Measurements from ENCODE around the gene TCFL5.

The TCFL5 gene

DNA sequence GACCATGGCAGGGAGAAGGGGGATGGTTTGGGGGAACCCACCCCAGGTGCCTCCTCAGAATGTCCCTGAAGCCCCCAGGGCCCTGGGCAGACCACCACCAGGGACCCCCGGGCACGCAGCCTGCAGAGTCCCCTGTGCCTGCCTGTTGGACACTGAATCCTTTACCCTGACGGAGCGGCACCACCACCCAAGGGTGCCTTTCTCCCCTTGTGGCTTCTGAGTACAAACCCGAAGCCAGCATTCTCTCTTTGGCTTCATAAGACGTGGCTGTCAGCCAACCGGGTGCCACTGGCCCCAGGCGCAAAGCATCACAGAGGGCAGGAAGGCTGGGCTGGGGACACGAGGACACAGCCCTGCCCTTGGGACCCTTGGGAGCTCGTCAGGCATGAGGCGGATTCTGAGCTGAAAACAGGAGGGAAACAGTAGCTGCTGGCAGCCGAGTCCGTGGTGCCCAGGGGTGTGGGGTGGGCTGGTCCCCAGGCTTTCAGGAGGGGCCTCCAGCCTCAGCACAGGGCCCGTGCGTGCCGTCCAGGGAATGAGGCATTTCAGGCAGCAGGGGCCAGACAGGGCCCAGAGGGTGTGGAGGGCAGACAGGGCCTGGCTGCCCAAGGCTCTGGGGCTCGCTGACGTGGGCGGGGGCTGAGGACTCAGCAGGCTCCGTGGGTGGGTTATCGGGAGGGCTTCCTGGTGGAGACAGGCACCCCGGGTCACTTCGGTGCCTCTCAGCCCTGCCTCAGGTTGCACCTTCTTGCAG lies 41.2 kb downstream of the TCFL5 start:
- H3K36me3 ChIP-seq (ENCODE audit: control insufficient read depth in 1 of 2, insufficient read depth in 2 of 2, low read depth in 1 of 2, low read length in 2 of 2) = no peaks in the 10 kb centered on the region
- H2BK15ac ChIP-seq (ENCODE audit: low read depth, poor library complexity, severe bottlenecking) = no peak overlapping the region
- no peak overlapping the region for H3K4me2 ChIP-seq (ENCODE audit: low read length, poor library complexity, severe bottlenecking)
- H4K91ac ChIP-seq (ENCODE audit: low read length) = peak overlapping the region; percentile 6
- WGBS = 79% methylated on average over 23 of the region's 23 CpGs
- H3K9ac ChIP-seq (ENCODE audit: low read length) = no peak overlapping the region
- H3K27me3 ChIP-seq (ENCODE audit: control insufficient read depth in 1 of 2, insufficient read depth in 1 of 2, low read length in 2 of 2) = peaks cover 16 to 34% of the 10 kb centered on the region in 2 experiments
- H4K8ac ChIP-seq (ENCODE audit: low read length) = no peak overlapping the region
- H2BK120ac ChIP-seq (ENCODE audit: low read depth, low read length) = no peak overlapping the region
- peak overlapping the region in 1 of 2 experiments; percentile 63 for H3K14ac ChIP-seq (ENCODE audit: low read length in 2 of 2)
- H3K9me3 ChIP-seq (ENCODE audit: control insufficient read depth, low read length) = no peaks in the 10 kb centered on the region
- H3K4me1 ChIP-seq (ENCODE audit: control insufficient read depth, insufficient read depth, low read depth, low read length) = peaks cover 62% of the 10 kb centered on the region
- H2AK5ac ChIP-seq (ENCODE audit: low read length, severe bottlenecking) = no peak overlapping the region
- H2BK12ac ChIP-seq (ENCODE audit: low read length in 2 of 2) = no peak overlapping the region
- no peak for DNase-seq
- H2AFZ ChIP-seq (ENCODE audit: low read depth, low read length) = no peak overlapping the region
- no peak overlapping the region for H2BK5ac ChIP-seq (ENCODE audit: low read depth, low read length, poor library complexity, severe bottlenecking)
- no peak overlapping the region for H3K27ac ChIP-seq (ENCODE audit: low read length, poor library complexity, severe bottlenecking)
- H3K4ac ChIP-seq (ENCODE audit: low read depth in 1 of 2, low read length in 2 of 2) = no peak overlapping the region
- peak overlapping the region in 1 of 2 experiments; percentile 14 for H3K18ac ChIP-seq (ENCODE audit: low read depth in 1 of 2, low read length in 2 of 2)
- no peak overlapping the region for H3K23ac ChIP-seq (ENCODE audit: low read length in 2 of 2)
- no peak overlapping the region for H3K4me3 ChIP-seq (ENCODE audit: insufficient read depth in 1 of 2, low read depth in 1 of 2, low read length in 2 of 2)
- no peaks in the 10 kb centered on the region for H3K79me1 ChIP-seq (replicated peaks; ENCODE audit: low read length, poor library complexity, severe bottlenecking)

DNA sequence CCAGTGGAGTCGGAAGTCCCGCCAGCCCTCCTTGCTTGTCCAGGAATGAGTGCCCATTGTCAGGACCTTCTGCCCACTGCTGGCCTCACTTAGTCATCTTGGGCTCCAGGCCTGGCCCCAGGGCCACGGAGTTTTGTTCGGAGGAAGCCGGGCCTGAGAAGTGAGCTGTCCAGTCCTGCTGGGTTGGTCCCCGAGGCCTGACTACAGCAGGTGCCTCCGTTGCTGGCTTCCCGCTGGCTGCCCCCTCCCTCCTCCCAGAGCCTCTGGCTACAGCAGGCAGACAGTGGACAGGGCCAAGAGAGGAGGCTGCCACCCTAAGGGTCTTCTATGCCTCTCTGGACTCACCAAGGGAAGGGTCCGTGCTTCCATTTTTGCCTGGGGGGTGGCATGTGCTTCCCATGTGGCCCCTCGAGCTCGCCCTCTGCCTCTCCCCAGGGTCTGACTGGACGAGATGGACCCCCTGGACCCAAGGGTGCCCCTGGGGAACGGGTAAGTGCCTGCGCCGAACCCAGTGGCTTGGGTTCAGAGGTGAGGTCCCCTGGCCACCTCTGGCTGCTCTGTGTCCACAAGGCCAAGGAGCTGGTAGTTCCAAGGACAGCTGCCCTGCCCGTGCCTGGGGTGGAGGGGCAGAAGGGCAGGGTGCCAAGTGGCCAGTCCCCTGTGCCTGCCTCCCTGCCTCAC lies 42.0 kb downstream of the TCFL5 start:
- Histone ChIP-seq H3K27me3 (ENCODE audit: control insufficient read depth in 1 of 2, insufficient read depth in 1 of 2, low read length in 2 of 2) (peaks cover 24 to 39% of the 10 kb centered on the region in 2 experiments), H2AFZ (ENCODE audit: low read depth, low read length) (no peak overlapping the region), H3K4ac (ENCODE audit: low read depth in 1 of 2, low read length in 2 of 2) (no peak overlapping the region), H3K9me3 (ENCODE audit: control insufficient read depth, low read length) (no peaks in the 10 kb centered on the region), H3K4me1 (ENCODE audit: control insufficient read depth, insufficient read depth, low read depth, low read length) (peaks cover 64% of the 10 kb centered on the region), H2BK120ac (ENCODE audit: low read depth, low read length) (no peak overlapping the region), H3K18ac (ENCODE audit: low read depth in 1 of 2, low read length in 2 of 2) (no peak overlapping the region), H4K8ac (ENCODE audit: low read length) (no peak overlapping the region), H3K14ac (ENCODE audit: low read length in 2 of 2) (no peak overlapping the region), H3K79me1 (replicated peaks; ENCODE audit: low read length, poor library complexity, severe bottlenecking) (peaks cover 4% of the 10 kb centered on the region), H3K36me3 (ENCODE audit: control insufficient read depth in 1 of 2, insufficient read depth in 2 of 2, low read depth in 1 of 2, low read length in 2 of 2) (peaks cover 0 to 2% of the 10 kb centered on the region in 2 experiments), H3K23ac (ENCODE audit: low read length in 2 of 2) (no peak overlapping the region), H2BK5ac (ENCODE audit: low read depth, low read length, poor library complexity, severe bottlenecking) (no peak overlapping the region), H3K4me2 (ENCODE audit: low read length, poor library complexity, severe bottlenecking) (no peak overlapping the region), H3K27ac (ENCODE audit: low read length, poor library complexity, severe bottlenecking) (no peak overlapping the region), H2AK5ac (ENCODE audit: low read length, severe bottlenecking) (no peak overlapping the region), H3K4me3 (ENCODE audit: insufficient read depth in 1 of 2, low read depth in 1 of 2, low read length in 2 of 2) (no peak overlapping the region), H2BK15ac (ENCODE audit: low read depth, poor library complexity, severe bottlenecking) (no peak overlapping the region), H4K91ac (ENCODE audit: low read length) (peak overlapping the region; percentile 6), H2BK12ac (ENCODE audit: low read length in 2 of 2) (peak overlapping the region in 1 of 2 experiments; percentile 3), H3K9ac (ENCODE audit: low read length) (no peak overlapping the region)
- 83% methylated on average over 16 of the region's 16 CpGs for WGBS
- DNase-seq = no peak

DNA sequence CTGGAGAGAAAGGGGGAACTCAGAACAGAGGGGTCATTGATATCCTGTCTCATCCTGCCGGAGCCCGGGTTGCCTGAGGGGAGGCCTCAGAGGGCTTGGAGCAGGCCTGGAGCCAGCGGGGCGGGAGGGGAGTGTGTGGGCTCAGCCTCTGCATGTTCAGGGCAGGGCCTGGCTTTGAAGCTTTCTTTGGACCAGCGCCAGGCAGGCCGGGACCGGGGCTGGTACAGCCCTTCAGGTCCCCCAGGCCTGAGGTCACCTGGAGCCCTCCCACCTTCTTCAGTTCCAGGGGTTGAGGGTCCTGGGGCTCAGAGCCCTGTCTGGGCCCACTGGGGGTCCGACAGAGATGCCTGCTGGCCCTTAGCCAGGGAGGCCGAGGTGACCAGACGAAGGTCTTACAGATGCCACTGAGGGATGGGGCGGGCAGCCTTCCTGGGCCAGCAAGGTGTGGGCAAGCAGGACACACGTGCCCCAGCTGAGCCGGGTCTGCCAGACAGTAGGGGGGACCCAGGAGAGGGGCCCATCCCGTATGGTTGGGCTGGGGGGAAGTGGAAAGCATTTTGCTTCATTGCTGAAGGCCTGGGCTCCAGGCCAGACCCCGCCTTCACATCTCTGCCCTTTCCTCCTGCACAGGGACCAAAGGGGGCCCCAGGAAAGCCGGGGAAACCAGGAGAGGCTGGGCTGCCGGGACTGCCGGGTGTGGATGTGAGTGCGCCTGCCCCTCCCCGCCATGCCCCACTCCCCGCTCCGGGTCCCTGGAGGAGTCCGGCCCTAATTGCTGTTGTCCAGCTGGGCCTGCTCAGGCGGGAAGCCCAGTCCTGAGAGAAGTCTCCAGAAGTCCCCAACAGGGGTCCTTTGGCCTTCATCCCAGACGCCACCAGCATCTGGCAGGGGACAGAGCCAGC lies 42.8 kb downstream of the TCFL5 start:
- no peak overlapping the region for H2AFZ ChIP-seq (ENCODE audit: low read depth, low read length)
- H4K8ac ChIP-seq (ENCODE audit: low read length) = no peak overlapping the region
- H3K36me3 ChIP-seq (ENCODE audit: control insufficient read depth in 1 of 2, insufficient read depth in 2 of 2, low read depth in 1 of 2, low read length in 2 of 2) = peaks cover 0 to 10% of the 10 kb centered on the region in 2 experiments
- H3K4me3 ChIP-seq (ENCODE audit: insufficient read depth in 1 of 2, low read depth in 1 of 2, low read length in 2 of 2) = peak overlapping the region in 1 of 2 experiments; percentile 33
- H3K4me1 ChIP-seq (ENCODE audit: control insufficient read depth, insufficient read depth, low read depth, low read length) = peaks cover 57% of the 10 kb centered on the region
- H3K9me3 ChIP-seq (ENCODE audit: control insufficient read depth, low read length) = no peaks in the 10 kb centered on the region
- H3K27me3 ChIP-seq (ENCODE audit: control insufficient read depth in 1 of 2, insufficient read depth in 1 of 2, low read length in 2 of 2) = peaks cover 25 to 40% of the 10 kb centered on the region in 2 experiments
- no peak overlapping the region for H2BK120ac ChIP-seq (ENCODE audit: low read depth, low read length)
- WGBS = 72% methylated on average over 24 of the region's 25 CpGs
- H4K91ac ChIP-seq (ENCODE audit: low read length) = peak overlapping the region; percentile 9
- DNase-seq = no peak
- H3K4ac ChIP-seq (ENCODE audit: low read depth in 1 of 2, low read length in 2 of 2) = no peak overlapping the region
- H3K18ac ChIP-seq (ENCODE audit: low read depth in 1 of 2, low read length in 2 of 2) = peak overlapping the region in 1 of 2 experiments; percentile 18
- H3K79me1 ChIP-seq (replicated peaks; ENCODE audit: low read length, poor library complexity, severe bottlenecking) = peaks cover 4% of the 10 kb centered on the region
- no peak overlapping the region for H2BK5ac ChIP-seq (ENCODE audit: low read depth, low read length, poor library complexity, severe bottlenecking)
- peak overlapping the region in 1 of 2 experiments; percentile 67 for H2BK12ac ChIP-seq (ENCODE audit: low read length in 2 of 2)
- no peak overlapping the region for H3K23ac ChIP-seq (ENCODE audit: low read length in 2 of 2)
- H3K14ac ChIP-seq (ENCODE audit: low read length in 2 of 2) = peak overlapping the region in 1 of 2 experiments; percentile 26
- H2AK5ac ChIP-seq (ENCODE audit: low read length, severe bottlenecking) = no peak overlapping the region
- H3K27ac ChIP-seq (ENCODE audit: low read length, poor library complexity, severe bottlenecking) = no peak overlapping the region
- H2BK15ac ChIP-seq (ENCODE audit: low read depth, poor library complexity, severe bottlenecking) = peak overlapping the region; percentile 3
- H3K9ac ChIP-seq (ENCODE audit: low read length) = no peak overlapping the region
- peak overlapping the region; percentile 34 for H3K4me2 ChIP-seq (ENCODE audit: low read length, poor library complexity, severe bottlenecking)

Measured in mesenchymal stem cell (in vitro differentiated cells and primary cell).